NCI-H226 (cell line): ENCODE measurements around the gene SNED1.

Experiments
- DNase-seq: peaks from one replicate; pipeline ENCODE4 v3.0.0-alpha.2; 2015

The SNED1 gene

GRCh38 chr2:241070361-241070760, 71.9 kb downstream of the SNED1 start:
- no peak for DNase-seq

GRCh38 chr2:241070811-241071676, 72.6 kb downstream of the SNED1 start:
- no peak for DNase-seq

- no peak for DNase-seq
Observed at GRCh38 chr2:241071677-241072111, 73.3 kb downstream of the SNED1 start.

- DNase-seq = no peak
Observed at GRCh38 chr2:241072151-241072550, 73.7 kb downstream of the SNED1 start.

- DNase-seq = no peak
Observed at GRCh38 chr2:241072553-241073165, 74.2 kb downstream of the SNED1 start.

GRCh38 chr2:241073166-241074064, 75.0 kb downstream of the SNED1 start:
- DNase-seq = no peak

- DNase-seq = no peak
Observed at GRCh38 chr2:241074065-241074818, 75.8 kb downstream of the SNED1 start.

GRCh38 chr2:241074901-241075540, 76.6 kb downstream of the SNED1 start:
- DNase-seq = no peak

- no peak for DNase-seq
Observed at GRCh38 chr2:241080405-241081189, 82.2 kb downstream of the SNED1 start.

- DNase-seq = no peak
Observed at GRCh38 chr2:241081190-241081642, 82.8 kb downstream of the SNED1 start.

- DNase-seq = no peak
Observed at GRCh38 chr2:241081643-241082340, 83.4 kb downstream of the SNED1 start.

GRCh38 chr2:241082341-241083090, 84.1 kb downstream of the SNED1 start:
- no peak for DNase-seq

- DNase-seq = no peak
Observed at GRCh38 chr2:241083091-241083415, 84.6 kb downstream of the SNED1 start.

GRCh38 chr2:241084856-241085444, 86.5 kb downstream of the SNED1 start:
- DNase-seq = no peak

GRCh38 chr2:241087420-241088268, 89.2 kb downstream of the SNED1 start:
- no peak for DNase-seq

- no peak for DNase-seq
Observed at GRCh38 chr2:241088376-241088775, 90.0 kb downstream of the SNED1 start.

GRCh38 chr2:241088791-241089732, 90.6 kb downstream of the SNED1 start:
- no peak for DNase-seq
